IMR-90 (cell line): ENCODE results near the gene FAH. TPM values are rescaled to one million over a fixed set of nuclear protein-coding genes. Genes with fewer than 3 reads are reported as not detected.

ENCODE experiments used
- ATAC-seq: fragments of 200-7000 bp; cut with Tn5 transposase; 2 replicates; pipeline ENCODE4 v1.9.1; 2020; ENCODE audit warnings: low read depth, mild to moderate bottlenecking, moderate library complexity
- BruUV-seq: library from RNA; stranded (reverse); fragments of 400-500 nt; replicated peaks from 2 replicates; lab custom pipeline; 2021; lab: Mats Ljungman, UMichigan
- CTCF ChIA-PET: fragments of 300-600 bp; formaldehyde crosslinking; extraction: SDS; loops from one replicate; lab custom pipeline; 2021; ENCODE audit warnings: antibody characterized with exemption; lab: Yijun Ruan, JAX
- POLR2A ChIA-PET: fragments of 300-600 bp; sonication (Branson Sonifier 250); formaldehyde crosslinking; loops from one replicate; lab custom pipeline; 2022; ENCODE audit warnings: antibody characterized with exemption; ENCODE audit not compliant: unreplicated experiment; lab: Charles Lee
- DNase-seq: peaks from one replicate; pipeline ENCODE4 v3.0.0; 2013
- H2AFZ ChIP-seq: replicated peaks from 2 replicates; pipeline ENCODE3; 2013; ENCODE audit warnings: low read length, mild to moderate bottlenecking; ENCODE audit not compliant: poor library complexity
- H2AK5ac ChIP-seq: 2 replicates; pipeline ENCODE4 v1.6.1; 2013; ENCODE audit warnings: low read depth, low read length, inconsistent platforms
- H2AK9ac ChIP-seq: replicated peaks from 2 replicates; pipeline ENCODE3; 2013; ENCODE audit warnings: mild to moderate bottlenecking, low read depth, low read length, moderate library complexity; ENCODE audit not compliant: poor library complexity
- H2BK120ac ChIP-seq: 2 replicates; pipeline ENCODE4 v1.6.1; 2013; ENCODE audit warnings: low read depth, low read length, inconsistent platforms
- H2BK15ac ChIP-seq: 3 replicates; pipeline ENCODE4 v1.6.1; 2013; ENCODE audit warnings: low read depth, low read length, inconsistent platforms
- H2BK20ac ChIP-seq: 2 replicates; pipeline ENCODE4 v1.6.1; 2013; ENCODE audit warnings: low read depth, mild to moderate bottlenecking, inconsistent platforms, low read length, moderate library complexity
- H2BK5ac ChIP-seq: 2 replicates; pipeline ENCODE4 v1.6.1; 2013; ENCODE audit warnings: mild to moderate bottlenecking, low read depth, low read length, inconsistent platforms; ENCODE audit not compliant: poor library complexity, severe bottlenecking
- H3K14ac ChIP-seq: replicated peaks from 2 replicates; pipeline ENCODE4 v1.6.1; 2013; ENCODE audit warnings: low read depth, low read length, inconsistent platforms
- H3K18ac ChIP-seq: 2 replicates; pipeline ENCODE4 v1.6.1; 2013; ENCODE audit warnings: low read depth, low read length, control low read depth
- H3K23ac ChIP-seq: 2 replicates; pipeline ENCODE4 v1.6.1; 2013; ENCODE audit warnings: low read depth, low read length, inconsistent platforms
- H3K27ac ChIP-seq: 2 replicates; pipeline ENCODE4 v1.5.1; 2013; ENCODE audit warnings: mild to moderate bottlenecking, control low read depth, low read length; ENCODE audit not compliant: insufficient read depth
- H3K27me3 ChIP-seq: 2 replicates; pipeline ENCODE4 v1.6.1; 2013; ENCODE audit warnings: low read length; ENCODE audit not compliant: control insufficient read depth, insufficient read depth
- H3K36me3 ChIP-seq: 2 replicates; pipeline ENCODE4 v1.6.1; 2013; ENCODE audit warnings: low read length, mixed read lengths; ENCODE audit not compliant: control insufficient read depth, insufficient read depth
- H3K4ac ChIP-seq: 2 replicates; pipeline ENCODE4 v1.6.1; 2013; ENCODE audit warnings: low read depth, low read length, inconsistent platforms
- H3K4me1 ChIP-seq: 2 replicates; pipeline ENCODE4 v1.6.1; 2013; ENCODE audit warnings: low read length, mixed read lengths; ENCODE audit not compliant: control insufficient read depth, insufficient read depth
- H3K4me2 ChIP-seq: 2 replicates; pipeline ENCODE4 v1.6.1; 2013; ENCODE audit warnings: low read depth, mild to moderate bottlenecking, control low read depth, low read length, moderate library complexity
- H3K4me3 ChIP-seq: 2 replicates; pipeline ENCODE4 v1.5.1; 2013; ENCODE audit warnings: low read depth, mild to moderate bottlenecking, control low read depth, low read length, moderate library complexity; ENCODE audit not compliant: insufficient read depth
- H3K56ac ChIP-seq: 2 replicates; pipeline ENCODE4 v1.6.1; 2013; ENCODE audit warnings: low read length, inconsistent platforms; ENCODE audit not compliant: insufficient read depth; ENCODE audit errors: extremely low read depth
- H3K79me1 ChIP-seq, 2 experiments: 2 replicates each; pipeline ENCODE4 v1.6.1; 2013; ENCODE audit warnings: low read length in 2 of 2, inconsistent platforms in 1 of 2, low read depth in 1 of 2
- H3K9ac ChIP-seq: 2 replicates; pipeline ENCODE4 v1.6.1; 2013; ENCODE audit warnings: low read depth, low read length, control low read depth
- H3K9me1 ChIP-seq: 2 replicates; pipeline ENCODE4 v1.6.1; 2013; ENCODE audit warnings: low read length, inconsistent platforms; ENCODE audit not compliant: insufficient read depth
- H3K9me3 ChIP-seq: 2 replicates; pipeline ENCODE4 v1.6.1; 2013; ENCODE audit warnings: low read length; ENCODE audit not compliant: control insufficient read depth, insufficient read depth
- H4K20me1 ChIP-seq: 2 replicates; pipeline ENCODE4 v1.6.1; 2013; ENCODE audit warnings: low read length, inconsistent platforms; ENCODE audit not compliant: insufficient read depth
- H4K5ac ChIP-seq: 2 replicates; pipeline ENCODE4 v1.6.1; 2013; ENCODE audit warnings: mild to moderate bottlenecking, low read depth, low read length, control low read depth
- H4K8ac ChIP-seq, 2 experiments: 2 replicates each; pipeline ENCODE4 v1.6.1; 2013; ENCODE audit warnings: low read depth in 2 of 2, low read length in 2 of 2, control low read depth in 1 of 2, inconsistent platforms in 1 of 2
- H4K91ac ChIP-seq: 2 replicates; pipeline ENCODE4 v1.6.1; 2013; ENCODE audit warnings: low read depth, low read length, inconsistent platforms; ENCODE audit not compliant: insufficient read depth
- FOS ChIP-seq: fragments of 150-350 bp; IDR thresholded peaks from 2 replicates; pipeline ENCODE4 v1.6.1; 2016; ENCODE audit warnings: low read depth, low read length
- MAFK ChIP-seq: IDR thresholded peaks from 2 replicates; pipeline ENCODE4 v1.6.1; 2012; ENCODE audit warnings: low read depth, low read length, improper control_type of control experiment
- NFE2L2 ChIP-seq: fragments of 150-350 bp; IDR thresholded peaks from 2 replicates; pipeline ENCODE4 v1.6.1; 2016; ENCODE audit warnings: low read depth, mild to moderate bottlenecking, low read length
- RAD21 ChIP-seq: IDR thresholded peaks from 2 replicates; pipeline ENCODE4 v1.6.1; 2012; ENCODE audit warnings: low read length, improper control_type of control experiment
- WGBS, 2 experiments: methylation state at CpG; one replicate each; pipeline versions ENCODE4 v1.1.5 to v1.1.7; 2013; ENCODE audit warnings: missing lambda C conversion rate in 2 of 2; ENCODE audit not compliant: insufficient read length in 1 of 2; ENCODE audit errors: extremely low coverage in 2 of 2; 5-methylcytosine and 5-hydroxymethylcytosine counted together
- dilution Hi-C: fragments of 300-500 bp; cut with HindIII; formaldehyde crosslinking; loops from one replicate; pipeline ENCODE4 v1.14.3; 2018; ENCODE audit warnings: low sequenced_read_pairs; ENCODE audit not compliant: unreplicated experiment
- in situ Hi-C: fragments of 300-500 bp; cut with MboI; formaldehyde crosslinking; loops from 3 replicates; pipeline ENCODE4 v1.14.3; 2019; ENCODE audit warnings: low sequenced_read_pairs, inconsistent platforms, mixed read lengths
- intact Hi-C: fragments of 100-400 bp; cut with micrococcal nuclease; formaldehyde crosslinking; loops from 2 replicates; pipeline ENCODE4 v1.10.0; 2022
- polyA plus RNA-seq, 3 experiments: library from polyadenylated mRNA; depleted of rRNA; stranded (reverse); fragments of >200 nt; gene quantifications; 2 replicates each; pipeline ENCODE4 v1.2.3, GENCODE V29; 2012; ENCODE audit warnings: low replicate concordance in 1 of 3
- total RNA-seq: library from RNA; depleted of rRNA; stranded (reverse); fragments of >200 nt; gene quantifications from 2 replicates; pipeline ENCODE4 v1.2.3, GENCODE V29; 2012

Gene FAH
- total and polyA plus RNA-seq, 2 of the 4 experiments (the other 2 are of a cell fraction) = 43.1 to 48.6 TPM

GRCh38 chr15:80140909-80141308, 11.9 kb upstream of the FAH start:
- BruUV-seq = no TSS peak
- H3K18ac ChIP-seq = no peak overlapping the region

More at GRCh38 chr15:80140909-80141308, 11.9 kb upstream of the FAH start:
- ATAC-seq = no peak
- in situ Hi-C loops (no loop called here), intact Hi-C loops (no loop called here), dilution Hi-C loops (no loop called here)
- no peak overlapping the region for H3K9ac ChIP-seq
- no peak overlapping the region for H3K27ac ChIP-seq
- CTCF ChIA-PET = no interaction called here
- no peaks in the 10 kb centered on the region for H3K36me3 ChIP-seq
- DNase-seq = no peak
- POLR2A ChIA-PET = no interaction called here
- no peaks in the 10 kb centered on the region for H3K9me3 ChIP-seq
- no peak overlapping the region for H3K4ac ChIP-seq
- no peak overlapping the region for H3K14ac ChIP-seq
- H2BK15ac ChIP-seq = no peak overlapping the region
- no peaks in the 10 kb centered on the region for H4K20me1 ChIP-seq
- H4K91ac ChIP-seq = no peak overlapping the region
- no peak overlapping the region for H3K23ac ChIP-seq
- H3K79me1 ChIP-seq = no peaks in the 10 kb centered on the region
- no peak overlapping the region for H2AFZ ChIP-seq
- no peak overlapping the region for H2BK120ac ChIP-seq
- H4K5ac ChIP-seq = no peak overlapping the region
- H2AK5ac ChIP-seq = no peak overlapping the region
- H3K4me2 ChIP-seq = no peak overlapping the region
- H2AK9ac ChIP-seq = no peak overlapping the region
- H4K8ac ChIP-seq = no peak overlapping the region
- TF ChIP-seq MAFK (no peak), FOS (no peak), RAD21 (no peak), NFE2L2 (no peak)
- no peak overlapping the region for H3K4me3 ChIP-seq
- H3K4me1 ChIP-seq = no peaks in the 10 kb centered on the region
- no peak overlapping the region for H3K56ac ChIP-seq
- no peak overlapping the region for H2BK5ac ChIP-seq
- H3K9me1 ChIP-seq = no peaks in the 10 kb centered on the region
- no peaks in the 10 kb centered on the region for H3K27me3 ChIP-seq
- WGBS, 2 experiments = no CpG with 5 or more reads among the region's 4 CpGs
- no peak overlapping the region for H2BK20ac ChIP-seq
